Liver (tissue), 9 donors: ENCODE data around the gene RELT. TPM values are rescaled to one million over a fixed set of nuclear protein-coding genes. Genes with fewer than 3 reads are reported as not detected.
A peak's percentile ranks its signal among the peaks of the same experiment; 100 is the strongest.

Source experiments
- DNase-seq: peaks from one replicate; pipeline ENCODE4 v3.0.0-alpha.2; 2017; ENCODE audit warnings: low spot score
- H3K27ac ChIP-seq, 2 donors: one replicate each; pipeline ENCODE4 v1.7.0; 2013; ENCODE audit warnings: inconsistent platforms in 2 of 2, low read length in 2 of 2, control low read depth in 1 of 2, low read depth in 1 of 2, mild to moderate bottlenecking in 1 of 2
- H3K27me3 ChIP-seq, 4 donors: one replicate each; pipeline versions ENCODE4 v1.6.1 to v1.7.0; 2013; ENCODE audit warnings: low read length in 3 of 4, inconsistent platforms in 1 of 4, mild to moderate bottlenecking in 1 of 4, moderate library complexity in 1 of 4; ENCODE audit not compliant: control insufficient read depth in 4 of 4, insufficient read depth in 4 of 4
- H3K36me3 ChIP-seq, 4 donors: one replicate each; pipeline versions ENCODE4 v1.6.1 to v1.7.0; 2013; ENCODE audit warnings: low read length in 3 of 4, mild to moderate bottlenecking in 3 of 4, low read depth in 1 of 4, moderate library complexity in 1 of 4; ENCODE audit not compliant: control insufficient read depth in 4 of 4, insufficient read depth in 3 of 4
- H3K4me1 ChIP-seq, 4 donors: one replicate each; pipeline versions ENCODE4 v1.6.1 to v1.7.0; 2013; ENCODE audit warnings: low read length in 3 of 4, mild to moderate bottlenecking in 3 of 4, moderate library complexity in 1 of 4; ENCODE audit not compliant: control insufficient read depth in 4 of 4, insufficient read depth in 4 of 4
- H3K4me3 ChIP-seq, 3 donors: one replicate each; pipeline versions ENCODE4 v1.6.1 to v1.7.0; 2013; ENCODE audit warnings: low read length in 3 of 3, control low read depth in 1 of 3, low read depth in 1 of 3, mild to moderate bottlenecking in 1 of 3
- H3K9ac ChIP-seq, 2 donors: one replicate each; pipeline ENCODE4 v1.7.0; 2013; ENCODE audit warnings: low read length in 2 of 2, mild to moderate bottlenecking in 2 of 2, moderate library complexity in 2 of 2, control low read depth in 1 of 2, low read depth in 1 of 2
- H3K9me3 ChIP-seq, 4 donors: one replicate each; pipeline versions ENCODE4 v1.6.1 to v1.7.0; 2013; ENCODE audit warnings: low read length in 3 of 4; ENCODE audit not compliant: control insufficient read depth in 4 of 4
- EGR1 ChIP-seq, 2 donors: IDR thresholded peaks; 2 replicates each; pipeline ENCODE4 v1.6.1; 2016 to 2018; ENCODE audit warnings: antibody characterized with exemption in 2 of 2, low read depth in 2 of 2
- GABPA ChIP-seq, 2 donors: IDR thresholded peaks in 1 of 2; conservative IDR thresholded peaks in 1 of 2; 2 replicates each; pipeline ENCODE4 v1.6.1; 2016; ENCODE audit warnings: antibody characterized with exemption in 2 of 2, mild to moderate bottlenecking in 1 of 2, moderate library complexity in 1 of 2
- HNF4A ChIP-seq, 2 donors: conservative IDR thresholded peaks; 2 replicates each; pipeline ENCODE4 v1.6.1; 2016; ENCODE audit warnings: antibody characterized with exemption in 2 of 2, mild to moderate bottlenecking in 2 of 2
- HNF4G ChIP-seq: IDR thresholded peaks from 2 replicates; pipeline ENCODE4 v1.6.1; 2016; ENCODE audit warnings: antibody characterized with exemption
- JUND ChIP-seq, 2 donors: IDR thresholded peaks; 2 replicates each; pipeline ENCODE4 v1.6.1; 2016; ENCODE audit warnings: antibody characterized with exemption in 2 of 2
- NR2F2 ChIP-seq: IDR thresholded peaks from 2 replicates; pipeline ENCODE4 v1.6.1; 2016; ENCODE audit warnings: antibody characterized with exemption
- RAD21 ChIP-seq, 2 donors: IDR thresholded peaks; 2 replicates each; pipeline ENCODE4 v1.6.1; 2016; ENCODE audit warnings: antibody characterized with exemption in 2 of 2, mild to moderate bottlenecking in 2 of 2
- RXRA ChIP-seq, 2 donors: IDR thresholded peaks; 2 replicates each; pipeline ENCODE4 v1.6.1; 2017 to 2018; ENCODE audit warnings: antibody characterized with exemption in 2 of 2, mild to moderate bottlenecking in 1 of 2
- SP1 ChIP-seq: IDR thresholded peaks from 2 replicates; pipeline ENCODE4 v1.6.1; 2018; ENCODE audit warnings: antibody characterized with exemption, mild to moderate bottlenecking
- YY1 ChIP-seq: IDR thresholded peaks from 2 replicates; pipeline ENCODE4 v1.6.1; 2016; ENCODE audit warnings: antibody characterized with exemption, mild to moderate bottlenecking
- WGBS: extraction: QIAGEN DNeasy Blood & Tissue Kit; methylation state at CpG from one replicate; pipeline ENCODE4 v1.1.7; 2013; 5-methylcytosine and 5-hydroxymethylcytosine counted together
- polyA plus RNA-seq, 2 donors: library from polyadenylated mRNA; stranded (reverse) in 1 of 2; unstranded in 1 of 2; fragments of 200-250 nt in 1 of 2; fragments of >200 nt in 1 of 2; fragmentation: Nextera tagmentation in 1 of 2; extraction: Ambion mirVana in 1 of 2; gene quantifications; one replicate each; pipeline versions ENCODE4 v1.2.1 to v1.2.3, GENCODE V29; 2013 to 2015
- total RNA-seq, 2 donors: library from RNA; depleted of rRNA; stranded (reverse); fragments of >200 nt; gene quantifications; one replicate each; pipeline ENCODE4 v1.2.3, GENCODE V29; 2014
- TF ChIP-seq, protein P1 (sequence below): IDR thresholded peaks from 2 replicates; pipeline ENCODE4 v1.6.1; 2016; ENCODE audit warnings: antibody characterized with exemption
- TF ChIP-seq, protein P2 (sequence below): IDR thresholded peaks from 2 replicates; pipeline ENCODE4 v1.6.1; 2016; ENCODE audit warnings: antibody characterized with exemption, mild to moderate bottlenecking
- TF ChIP-seq, protein P3 (sequence below): fragments of 150-350 bp; IDR thresholded peaks from 2 replicates; pipeline ENCODE4 v1.5.1; 2017; ENCODE audit warnings: improper control_type of control experiment, low read depth, low read length; ENCODE audit not compliant: missing input control
- TF ChIP-seq, protein P4 (sequence below): IDR thresholded peaks from 2 replicates; pipeline ENCODE4 v1.6.1; 2016; ENCODE audit warnings: antibody characterized with exemption
- TF ChIP-seq, protein P5 (sequence below): IDR thresholded peaks from 2 replicates; pipeline ENCODE4 v1.6.1; 2016; ENCODE audit warnings: antibody characterized with exemption
- donor health status: healthy.
- donor health status: healthy.
- donor health status: healthy.
- donor health status: healthy.
- donor health status: healthy.

Gene RELT
- total and polyA plus RNA-seq, 4 donors, result 0.21 to 8.0 (median 2.3) TPM

DNA sequence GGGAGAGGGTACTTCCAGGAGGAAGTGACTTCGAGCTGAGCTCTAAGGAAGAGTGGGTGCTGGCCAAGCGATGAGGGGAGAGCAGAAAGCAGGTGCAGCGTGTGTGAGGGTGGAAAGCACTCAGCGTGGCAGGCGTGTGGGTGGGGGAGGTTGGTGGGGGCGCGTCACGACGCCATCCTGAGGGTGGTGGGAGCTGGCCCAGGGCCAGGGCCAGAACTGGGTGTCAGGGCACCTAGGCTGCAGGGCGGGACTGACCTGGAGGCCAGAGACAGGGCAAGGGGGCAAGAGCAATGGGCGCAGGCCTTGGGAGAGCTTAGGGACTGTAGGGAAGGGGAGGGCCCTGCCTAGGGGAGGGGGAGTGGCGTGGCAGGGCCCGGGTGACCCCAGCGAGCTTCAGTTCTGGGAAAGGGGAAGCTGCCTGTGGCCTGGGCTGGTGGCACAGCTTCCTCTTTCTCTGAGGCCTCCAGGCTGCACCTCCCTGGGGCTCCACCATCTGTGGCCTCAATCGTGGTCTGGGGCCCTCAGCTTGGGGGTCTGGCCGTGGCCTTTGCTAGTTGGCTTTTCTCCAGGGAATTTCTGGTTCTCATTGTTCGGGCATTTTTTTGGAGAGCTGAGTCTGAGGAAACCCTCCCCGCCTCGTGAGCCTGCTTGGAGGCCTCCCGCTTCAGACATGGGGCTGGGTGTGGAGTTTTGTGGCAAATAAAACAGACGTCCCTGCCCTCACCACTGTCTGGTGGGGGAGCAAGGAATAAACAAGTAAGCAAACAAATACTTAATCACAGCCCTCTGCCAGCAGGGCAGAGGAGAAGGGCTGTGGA is 8.9 kb downstream of the RELT start:
- no peak for TF ChIP-seq HNF4A (conservative IDR thresholded peaks at IDR 0.05)
- TF ChIP-seq, protein P1, sequence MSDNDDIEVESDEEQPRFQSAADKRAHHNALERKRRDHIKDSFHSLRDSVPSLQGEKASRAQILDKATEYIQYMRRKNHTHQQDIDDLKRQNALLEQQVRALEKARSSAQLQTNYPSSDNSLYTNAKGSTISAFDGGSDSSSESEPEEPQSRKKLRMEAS, result no peak
- no peak for TF ChIP-seq GABPA (IDR thresholded peaks at IDR 0.05 in 1 of 2, conservative IDR thresholded peaks at IDR 0.05 in 1 of 2)
- no peak for TF ChIP-seq HNF4G
- TF ChIP-seq EGR1 (IDR thresholded peaks at IDR 0.05; ENCODE audit: low read depth in 2 of 2), result no peak
- TF ChIP-seq, protein P2, sequence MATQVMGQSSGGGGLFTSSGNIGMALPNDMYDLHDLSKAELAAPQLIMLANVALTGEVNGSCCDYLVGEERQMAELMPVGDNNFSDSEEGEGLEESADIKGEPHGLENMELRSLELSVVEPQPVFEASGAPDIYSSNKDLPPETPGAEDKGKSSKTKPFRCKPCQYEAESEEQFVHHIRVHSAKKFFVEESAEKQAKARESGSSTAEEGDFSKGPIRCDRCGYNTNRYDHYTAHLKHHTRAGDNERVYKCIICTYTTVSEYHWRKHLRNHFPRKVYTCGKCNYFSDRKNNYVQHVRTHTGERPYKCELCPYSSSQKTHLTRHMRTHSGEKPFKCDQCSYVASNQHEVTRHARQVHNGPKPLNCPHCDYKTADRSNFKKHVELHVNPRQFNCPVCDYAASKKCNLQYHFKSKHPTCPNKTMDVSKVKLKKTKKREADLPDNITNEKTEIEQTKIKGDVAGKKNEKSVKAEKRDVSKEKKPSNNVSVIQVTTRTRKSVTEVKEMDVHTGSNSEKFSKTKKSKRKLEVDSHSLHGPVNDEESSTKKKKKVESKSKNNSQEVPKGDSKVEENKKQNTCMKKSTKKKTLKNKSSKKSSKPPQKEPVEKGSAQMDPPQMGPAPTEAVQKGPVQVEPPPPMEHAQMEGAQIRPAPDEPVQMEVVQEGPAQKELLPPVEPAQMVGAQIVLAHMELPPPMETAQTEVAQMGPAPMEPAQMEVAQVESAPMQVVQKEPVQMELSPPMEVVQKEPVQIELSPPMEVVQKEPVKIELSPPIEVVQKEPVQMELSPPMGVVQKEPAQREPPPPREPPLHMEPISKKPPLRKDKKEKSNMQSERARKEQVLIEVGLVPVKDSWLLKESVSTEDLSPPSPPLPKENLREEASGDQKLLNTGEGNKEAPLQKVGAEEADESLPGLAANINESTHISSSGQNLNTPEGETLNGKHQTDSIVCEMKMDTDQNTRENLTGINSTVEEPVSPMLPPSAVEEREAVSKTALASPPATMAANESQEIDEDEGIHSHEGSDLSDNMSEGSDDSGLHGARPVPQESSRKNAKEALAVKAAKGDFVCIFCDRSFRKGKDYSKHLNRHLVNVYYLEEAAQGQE, result no peak
- no peak for TF ChIP-seq RAD21 (IDR thresholded peaks at IDR 0.05)
- TF ChIP-seq, protein P3, sequence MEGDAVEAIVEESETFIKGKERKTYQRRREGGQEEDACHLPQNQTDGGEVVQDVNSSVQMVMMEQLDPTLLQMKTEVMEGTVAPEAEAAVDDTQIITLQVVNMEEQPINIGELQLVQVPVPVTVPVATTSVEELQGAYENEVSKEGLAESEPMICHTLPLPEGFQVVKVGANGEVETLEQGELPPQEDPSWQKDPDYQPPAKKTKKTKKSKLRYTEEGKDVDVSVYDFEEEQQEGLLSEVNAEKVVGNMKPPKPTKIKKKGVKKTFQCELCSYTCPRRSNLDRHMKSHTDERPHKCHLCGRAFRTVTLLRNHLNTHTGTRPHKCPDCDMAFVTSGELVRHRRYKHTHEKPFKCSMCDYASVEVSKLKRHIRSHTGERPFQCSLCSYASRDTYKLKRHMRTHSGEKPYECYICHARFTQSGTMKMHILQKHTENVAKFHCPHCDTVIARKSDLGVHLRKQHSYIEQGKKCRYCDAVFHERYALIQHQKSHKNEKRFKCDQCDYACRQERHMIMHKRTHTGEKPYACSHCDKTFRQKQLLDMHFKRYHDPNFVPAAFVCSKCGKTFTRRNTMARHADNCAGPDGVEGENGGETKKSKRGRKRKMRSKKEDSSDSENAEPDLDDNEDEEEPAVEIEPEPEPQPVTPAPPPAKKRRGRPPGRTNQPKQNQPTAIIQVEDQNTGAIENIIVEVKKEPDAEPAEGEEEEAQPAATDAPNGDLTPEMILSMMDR, result no peak
- WGBS, result 73% methylated on average over 21 of the region's 21 CpGs
- Histone ChIP-seq H3K4me1 (peaks cover 0 to 20% (median 0%) of the 10 kb centered on the region in 4 donors), H3K4me3 (no peak overlapping the region), H3K27me3 (no peaks in the 10 kb centered on the region), H3K9me3 (no peaks in the 10 kb centered on the region), H3K9ac (no peak overlapping the region), H3K36me3 (no peaks in the 10 kb centered on the region), H3K27ac (peak overlapping the region; percentile 56 to 65)
- DNase-seq, result no peak

DNA sequence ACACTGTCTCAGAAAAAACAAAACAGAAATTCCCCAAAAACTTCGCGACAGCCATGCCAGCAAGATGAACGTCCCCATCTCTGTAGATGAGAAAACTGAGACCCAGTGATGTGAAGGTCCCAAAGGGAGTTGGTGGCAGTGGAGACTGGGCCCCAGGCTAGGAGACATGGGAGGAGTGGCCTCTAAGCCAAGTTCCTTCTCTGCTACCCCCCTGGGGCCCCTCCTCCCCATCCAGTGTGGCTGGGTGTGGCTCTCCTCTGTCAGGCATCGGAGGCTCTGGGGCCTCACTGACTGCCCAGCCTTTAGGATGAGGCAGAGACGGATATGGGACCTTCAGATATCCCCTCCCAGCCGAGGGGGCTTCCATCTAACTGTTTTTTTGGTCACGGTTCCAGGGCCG is 9.8 kb downstream of the RELT start:
- peaks cover 0 to 20% (median 0%) of the 10 kb centered on the region in 4 donors for H3K4me1 ChIP-seq

More for the DNA sequence above, 9.8 kb downstream of the RELT start:
- no peak overlapping the region for H3K9ac ChIP-seq
- no peaks in the 10 kb centered on the region for H3K36me3 ChIP-seq
- WGBS, result 87% methylated on average over 8 of the region's 8 CpGs
- no peaks in the 10 kb centered on the region for H3K9me3 ChIP-seq
- peak; percentile 77 for DNase-seq
- TF ChIP-seq SP1 (no peak), RAD21 (IDR thresholded peaks at IDR 0.05) (no peak), JUND (IDR thresholded peaks at IDR 0.05) (no peak), RXRA (IDR thresholded peaks at IDR 0.05) (no peak), YY1 (no peak), EGR1 (IDR thresholded peaks at IDR 0.05; ENCODE audit: low read depth in 2 of 2) (no peak), GABPA (IDR thresholded peaks at IDR 0.05 in 1 of 2, conservative IDR thresholded peaks at IDR 0.05 in 1 of 2) (no peak), NR2F2 (no peak)
- TF ChIP-seq, protein P1, result no peak
- TF ChIP-seq, protein P4, sequence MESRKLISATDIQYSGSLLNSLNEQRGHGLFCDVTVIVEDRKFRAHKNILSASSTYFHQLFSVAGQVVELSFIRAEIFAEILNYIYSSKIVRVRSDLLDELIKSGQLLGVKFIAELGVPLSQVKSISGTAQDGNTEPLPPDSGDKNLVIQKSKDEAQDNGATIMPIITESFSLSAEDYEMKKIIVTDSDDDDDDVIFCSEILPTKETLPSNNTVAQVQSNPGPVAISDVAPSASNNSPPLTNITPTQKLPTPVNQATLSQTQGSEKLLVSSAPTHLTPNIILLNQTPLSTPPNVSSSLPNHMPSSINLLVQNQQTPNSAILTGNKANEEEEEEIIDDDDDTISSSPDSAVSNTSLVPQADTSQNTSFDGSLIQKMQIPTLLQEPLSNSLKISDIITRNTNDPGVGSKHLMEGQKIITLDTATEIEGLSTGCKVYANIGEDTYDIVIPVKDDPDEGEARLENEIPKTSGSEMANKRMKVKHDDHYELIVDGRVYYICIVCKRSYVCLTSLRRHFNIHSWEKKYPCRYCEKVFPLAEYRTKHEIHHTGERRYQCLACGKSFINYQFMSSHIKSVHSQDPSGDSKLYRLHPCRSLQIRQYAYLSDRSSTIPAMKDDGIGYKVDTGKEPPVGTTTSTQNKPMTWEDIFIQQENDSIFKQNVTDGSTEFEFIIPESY, result no peak
- TF ChIP-seq, protein P2, result no peak
- TF ChIP-seq, protein P5, sequence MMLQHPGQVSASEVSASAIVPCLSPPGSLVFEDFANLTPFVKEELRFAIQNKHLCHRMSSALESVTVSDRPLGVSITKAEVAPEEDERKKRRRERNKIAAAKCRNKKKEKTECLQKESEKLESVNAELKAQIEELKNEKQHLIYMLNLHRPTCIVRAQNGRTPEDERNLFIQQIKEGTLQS, result no peak
- TF ChIP-seq, protein P3, result no peak
- peak overlapping the region; percentile 48 to 52 for H3K27ac ChIP-seq
- H3K4me3 ChIP-seq, result no peak overlapping the region
- no peaks in the 10 kb centered on the region for H3K27me3 ChIP-seq
